Transverse colon (tissue), 4 donors: ENCODE results near the gene LCP2. TPM values are rescaled to one million over a fixed set of nuclear protein-coding genes. Genes with fewer than 3 reads are reported as not detected.

ENCODE experiments used
- DNase-seq: peaks from one replicate; pipeline ENCODE4 v3.0.0-alpha.2; 2019
- H3K27ac ChIP-seq, 4 donors: fragments of 200-600 bp; sonication (generic); 2 replicates each; pipeline ENCODE4 v1.5.1; 2016 to 2018; ENCODE audit warnings: inconsistent platforms in 4 of 4
- H3K27me3 ChIP-seq: fragments of 200-600 bp; sonication (generic); 2 replicates; pipeline ENCODE4 v1.5.1; 2017; ENCODE audit warnings: inconsistent platforms
- H3K36me3 ChIP-seq, 4 donors: fragments of 200-600 bp; sonication (generic); 2 replicates each; pipeline ENCODE4 v1.5.1; 2017 to 2019; ENCODE audit warnings: inconsistent platforms in 4 of 4
- H3K4me1 ChIP-seq, 4 donors: fragments of 200-600 bp; sonication (generic); 2 replicates each; pipeline ENCODE4 v1.5.1; 2017 to 2020; ENCODE audit warnings: inconsistent platforms in 4 of 4
- H3K4me3 ChIP-seq, 4 donors: fragments of 200-600 bp; sonication (generic); 1 replicate in 1 of 4; 2 replicates in 3 of 4; pipeline versions ENCODE4 v1.5.1 to v1.6.1; 2017 to 2019; ENCODE audit warnings: inconsistent platforms in 4 of 4
- H3K9me3 ChIP-seq, 2 donors: fragments of 200-600 bp; sonication (generic); 2 replicates each; pipeline ENCODE4 v1.5.1; 2017 to 2019; ENCODE audit warnings: inconsistent platforms in 2 of 2
- CTCF ChIP-seq, 5 experiments: fragments of 200-600 bp in 3 of 5; fragments of 450-650 bp in 2 of 5; sonication (generic) in 3 of 5; IDR thresholded peaks; 1 replicate in 2 of 5; 2 replicates in 3 of 5; pipeline ENCODE4 v1.5.1; 2016 to 2017; ENCODE audit warnings: antibody characterized with exemption in 5 of 5, inconsistent platforms in 3 of 5, mild to moderate bottlenecking in 2 of 5, moderate library complexity in 1 of 5
- EP300 ChIP-seq: sonication (generic); formaldehyde crosslinking; IDR thresholded peaks from one replicate; pipeline ENCODE4 v1.6.1; 2017; ENCODE audit warnings: antibody characterized with exemption, low read depth
- POLR2A ChIP-seq: fragments of 450-650 bp; IDR thresholded peaks from one replicate; pipeline ENCODE4 v1.6.1; 2016; ENCODE audit warnings: antibody characterized with exemption, mild to moderate bottlenecking, moderate library complexity
- POLR2AphosphoS5 ChIP-seq, 3 donors: sonication (generic); formaldehyde crosslinking; IDR thresholded peaks; one replicate each; pipeline ENCODE4 v1.6.1; 2016; ENCODE audit warnings: antibody characterized with exemption in 3 of 3
- WGBS, 2 donors: methylation state at CpG; one replicate each; pipeline ENCODE4 v1.1.5; 2018; ENCODE audit warnings: low coverage in 1 of 2; 5-methylcytosine and 5-hydroxymethylcytosine counted together
- in situ Hi-C, 4 donors: fragments of 200-750 bp; cut with MboI; loops; one replicate each; pipeline versions ENCODE4 v1.15.0 to v1.15.1; 2017; ENCODE audit warnings: low sequenced_read_pairs in 3 of 4, low pct_ligation_motif_present in 1 of 4, low pct_unique_long_range_greater_than_20kb in 1 of 4
- intact Hi-C: fragments of 100-400 bp; cut with DNase I; formaldehyde crosslinking; loops from one replicate; pipeline ENCODE4 v1.15.1; 2023; ENCODE audit warnings: low total_unique reads
- total RNA-seq, 4 donors: library from RNA; depleted of rRNA; stranded (reverse); fragments of >200 nt; gene quantifications; one replicate each; pipeline ENCODE4 v1.1.0, GENCODE V29; 2016

The LCP2 gene
- total RNA-seq, 4 donors from 2014 or later, result 2.6 to 33.0 (median 23.3) TPM

DNA sequence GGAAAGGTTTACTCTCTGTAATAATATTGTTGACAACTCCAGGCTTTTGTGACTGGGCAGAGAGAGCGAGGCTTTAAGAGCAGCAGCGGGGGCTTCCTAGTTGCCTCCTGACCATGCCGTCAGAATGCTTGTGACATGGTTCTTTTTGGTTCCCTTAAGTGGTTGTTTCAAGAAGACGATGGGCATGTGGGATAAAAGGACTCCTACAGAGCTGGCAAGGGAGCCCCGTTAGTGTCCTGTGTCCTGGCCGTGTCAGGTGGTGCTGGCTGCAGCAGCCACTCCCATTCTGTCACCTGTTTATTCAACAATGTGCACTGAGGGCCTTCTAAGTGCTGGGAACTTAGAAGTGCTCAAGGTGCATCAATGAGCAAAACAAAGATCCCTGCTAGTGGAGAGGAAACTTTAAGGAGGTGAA lies 19.7 kb downstream of the LCP2 start:
- no peak for TF ChIP-seq EP300
- TF ChIP-seq POLR2AphosphoS5 (IDR thresholded peaks at IDR 0.05), result no peak
- TF ChIP-seq POLR2A, result no peak
- TF ChIP-seq CTCF (IDR thresholded peaks at IDR 0.05), result no peak
- Histone ChIP-seq H3K27ac (peak overlapping the region; percentile 7 to 48 (median 32)), H3K4me1 (peaks cover 3 to 40% (median 16%) of the 10 kb centered on the region in 4 donors), H3K4me3 (no peak overlapping the region), H3K36me3 (no peaks in the 10 kb centered on the region), H3K27me3 (no peaks in the 10 kb centered on the region), H3K9me3 (no peaks in the 10 kb centered on the region)
- intact Hi-C loops, result no loop called here
- no peak for DNase-seq
- 46 to 65% methylated on average over 4 to 6 of the region's 6 CpGs for WGBS, 2 donors
- in situ Hi-C loops, result no loop called here

DNA sequence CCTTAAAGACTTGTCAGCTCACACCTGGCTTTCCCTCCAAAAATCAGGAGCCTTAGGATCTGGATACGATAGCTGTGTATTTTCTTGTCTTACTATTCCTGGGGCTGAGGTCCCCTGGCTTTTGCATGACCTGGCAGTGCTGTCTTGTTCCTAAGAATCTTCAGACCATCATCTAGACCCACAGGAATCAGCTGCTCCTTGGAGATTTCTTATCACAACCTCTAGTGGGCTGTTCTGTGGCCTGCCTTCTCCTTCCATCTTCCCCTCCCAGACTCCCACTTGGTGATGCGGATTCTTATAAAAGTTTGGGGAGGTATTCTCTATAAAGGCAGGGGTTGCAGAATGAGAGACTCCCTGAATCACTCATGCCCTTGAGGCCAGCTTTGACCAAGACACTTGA lies 21.4 kb downstream of the LCP2 start:
- H3K27me3 ChIP-seq, result no peaks in the 10 kb centered on the region
- H3K4me3 ChIP-seq, result no peak overlapping the region
- peaks cover 3 to 48% (median 16%) of the 10 kb centered on the region in 4 donors for H3K4me1 ChIP-seq
- intact Hi-C loops (no loop called here), in situ Hi-C loops (no loop called here)
- DNase-seq, result no peak
- H3K27ac ChIP-seq, result peak overlapping the region; percentile 22 to 55 (median 42)
- H3K9me3 ChIP-seq, result no peaks in the 10 kb centered on the region
- no peaks in the 10 kb centered on the region for H3K36me3 ChIP-seq
- no peak for TF ChIP-seq EP300
- TF ChIP-seq POLR2AphosphoS5 (IDR thresholded peaks at IDR 0.05), result no peak
- TF ChIP-seq POLR2A, result no peak
- no peak for TF ChIP-seq CTCF (IDR thresholded peaks at IDR 0.05)
- WGBS, 2 donors, result 97 to 100% methylated on average over 1 to 2 of the region's 2 CpGs

DNA sequence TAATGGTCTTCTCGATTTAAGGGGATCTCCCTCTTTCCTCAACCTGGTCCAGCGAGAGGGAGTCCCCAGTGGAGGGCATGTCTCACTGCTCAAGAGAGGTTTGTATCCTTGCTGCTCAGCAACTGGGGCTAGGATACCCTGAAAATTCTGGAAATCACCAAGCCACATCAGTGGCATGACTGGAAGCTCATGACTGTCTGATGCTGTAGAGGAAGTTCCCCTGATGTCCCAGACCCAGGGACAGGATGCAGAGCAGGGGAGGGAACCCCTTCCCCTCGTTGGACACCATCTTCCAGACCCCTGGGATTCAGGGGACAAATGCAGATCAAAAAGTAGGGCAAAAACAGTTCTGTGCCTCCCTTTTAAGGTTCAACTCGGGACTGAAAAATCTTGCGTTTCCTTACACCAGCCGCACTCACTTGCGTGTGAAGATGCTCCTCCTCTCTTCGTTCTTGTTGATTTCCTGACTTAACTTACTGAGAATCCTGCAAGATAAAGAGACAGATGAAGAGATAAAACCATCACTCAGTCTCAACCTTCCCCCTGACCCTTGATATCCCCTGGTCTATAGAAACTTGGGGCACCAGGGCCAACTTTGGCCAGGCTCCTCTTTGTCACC lies 22.1 kb downstream of the LCP2 start:
- H3K27ac ChIP-seq, result peak overlapping the region; percentile 34 to 55 (median 46)
- intact Hi-C loops, result no loop called here

More for the DNA sequence above, 22.1 kb downstream of the LCP2 start:
- H3K9me3 ChIP-seq, result no peaks in the 10 kb centered on the region
- 74 to 100% methylated on average over 1 to 8 of the region's 8 CpGs for WGBS, 2 donors
- in situ Hi-C loops, result no loop called here
- H3K36me3 ChIP-seq, result no peaks in the 10 kb centered on the region
- DNase-seq, result no peak
- no peaks in the 10 kb centered on the region for H3K27me3 ChIP-seq
- TF ChIP-seq POLR2AphosphoS5 (IDR thresholded peaks at IDR 0.05) (no peak), EP300 (no peak), POLR2A (no peak), CTCF (IDR thresholded peaks at IDR 0.05) (no peak)
- peaks cover 3 to 41% (median 15%) of the 10 kb centered on the region in 4 donors for H3K4me1 ChIP-seq
- no peak overlapping the region for H3K4me3 ChIP-seq
